IPS-15b (cell line): ENCODE measurements around the gene TAF11L2.
"Not testable (repeated sequence)": the region's sequence is repeated elsewhere in the genome, so short reads cannot be mapped to it uniquely, and the experiment has no call there.

ENCODE experiments used
- H3K27me3 ChIP-seq: one replicate; pipeline ENCODE4 v1.6.1; 2013; ENCODE audit warnings: low read length; ENCODE audit not compliant: control insufficient read depth, insufficient read depth
- H3K36me3 ChIP-seq: one replicate; pipeline ENCODE4 v1.6.1; 2013; ENCODE audit warnings: low read length; ENCODE audit not compliant: control insufficient read depth, insufficient read depth
- H3K4me1 ChIP-seq: one replicate; pipeline ENCODE4 v1.6.1; 2013; ENCODE audit warnings: mild to moderate bottlenecking, low read length; ENCODE audit not compliant: control insufficient read depth, insufficient read depth
- H3K4me3 ChIP-seq: one replicate; pipeline ENCODE4 v1.5.1; 2013; ENCODE audit warnings: low read depth, low read length
- H3K9ac ChIP-seq: one replicate; pipeline ENCODE4 v1.6.1; 2013; ENCODE audit warnings: low read depth, mild to moderate bottlenecking, low read length
- H3K9me3 ChIP-seq: one replicate; pipeline ENCODE4 v1.6.1; 2013; ENCODE audit warnings: mild to moderate bottlenecking, low read length; ENCODE audit not compliant: control insufficient read depth, insufficient read depth

The TAF11L2 gene

GRCh38 chr5:17497931-17498330 is at the start of gene TAF11L2:
Gene TAF11L2 (plus strand): TSS chr5:17498231.
- H3K36me3 ChIP-seq, H3K4me1 ChIP-seq, H3K4me3 ChIP-seq, H3K9me3 ChIP-seq, H3K27me3 ChIP-seq, H3K9ac ChIP-seq: not testable (repeated sequence)

GRCh38 chr5:17448877-17449276 is 49.2 kb upstream of the TAF11L2 start:
- H3K27me3 ChIP-seq = no peaks in the 10 kb centered on the region
- H3K9me3 ChIP-seq = no peaks in the 10 kb centered on the region
- no peak overlapping the region for H3K4me3 ChIP-seq
- no peaks in the 10 kb centered on the region for H3K36me3 ChIP-seq
- no peak overlapping the region for H3K9ac ChIP-seq
- H3K4me1 ChIP-seq = no peaks in the 10 kb centered on the region

GRCh38 chr5:17452936-17453335 is 45.1 kb upstream of the TAF11L2 start:
- Histone ChIP-seq H3K4me3 (no peak overlapping the region), H3K27me3 (no peaks in the 10 kb centered on the region), H3K4me1 (no peaks in the 10 kb centered on the region), H3K9ac (no peak overlapping the region), H3K36me3 (no peaks in the 10 kb centered on the region), H3K9me3 (no peaks in the 10 kb centered on the region)

- Histone ChIP-seq H3K36me3 (no peaks in the 10 kb centered on the region), H3K4me1 (no peaks in the 10 kb centered on the region), H3K9me3 (no peaks in the 10 kb centered on the region), H3K4me3 (no peak overlapping the region), H3K27me3 (no peaks in the 10 kb centered on the region), H3K9ac (no peak overlapping the region)
Observed at GRCh38 chr5:17455942-17456341, 42.1 kb upstream of the TAF11L2 start.

- Histone ChIP-seq H3K9me3 (no peaks in the 10 kb centered on the region), H3K4me1 (peaks cover 4% of the 10 kb centered on the region), H3K27me3 (no peaks in the 10 kb centered on the region), H3K9ac (no peak overlapping the region), H3K36me3 (no peaks in the 10 kb centered on the region), H3K4me3 (no peak overlapping the region)
Observed at GRCh38 chr5:17461793-17462192, 36.2 kb upstream of the TAF11L2 start.

GRCh38 chr5:17463653-17464052 is 34.4 kb upstream of the TAF11L2 start:
- Histone ChIP-seq H3K4me3 (no peak overlapping the region), H3K27me3 (no peaks in the 10 kb centered on the region), H3K36me3 (no peaks in the 10 kb centered on the region), H3K4me1 (peaks cover 4% of the 10 kb centered on the region), H3K9ac (no peak overlapping the region), H3K9me3 (no peaks in the 10 kb centered on the region)

GRCh38 chr5:17470064-17470463 is 28.0 kb upstream of the TAF11L2 start:
- no peak overlapping the region for H3K4me3 ChIP-seq

GRCh38 chr5:17475064-17475463 is 23.0 kb upstream of the TAF11L2 start:
- H3K9me3 ChIP-seq, H3K27me3 ChIP-seq, H3K4me1 ChIP-seq, H3K36me3 ChIP-seq, H3K4me3 ChIP-seq, H3K9ac ChIP-seq: not testable (repeated sequence)

More at GRCh38 chr5:17470064-17470463, 28.0 kb upstream of the TAF11L2 start:
- no peaks in the 10 kb centered on the region for H3K27me3 ChIP-seq
- H3K9ac ChIP-seq = no peak overlapping the region
- H3K9me3 ChIP-seq = no peaks in the 10 kb centered on the region
- no peaks in the 10 kb centered on the region for H3K36me3 ChIP-seq
- no peaks in the 10 kb centered on the region for H3K4me1 ChIP-seq

GRCh38 chr5:17477043-17477442 is 21.0 kb upstream of the TAF11L2 start:
- peaks cover 5% of the 10 kb centered on the region for H3K4me1 ChIP-seq
- H3K36me3 ChIP-seq = no peaks in the 10 kb centered on the region
- no peak overlapping the region for H3K4me3 ChIP-seq
- H3K9me3 ChIP-seq = no peaks in the 10 kb centered on the region
- H3K9ac ChIP-seq = no peak overlapping the region
- no peaks in the 10 kb centered on the region for H3K27me3 ChIP-seq

GRCh38 chr5:17477573-17478265 is 20.3 kb upstream of the TAF11L2 start:
- peaks cover 5% of the 10 kb centered on the region for H3K4me1 ChIP-seq
- H3K9me3 ChIP-seq = no peaks in the 10 kb centered on the region
- H3K4me3 ChIP-seq = no peak overlapping the region
- no peaks in the 10 kb centered on the region for H3K36me3 ChIP-seq
- H3K9ac ChIP-seq = no peak overlapping the region
- no peaks in the 10 kb centered on the region for H3K27me3 ChIP-seq

- H3K9me3 ChIP-seq = no peaks in the 10 kb centered on the region
- peaks cover 5% of the 10 kb centered on the region for H3K4me1 ChIP-seq
- no peaks in the 10 kb centered on the region for H3K27me3 ChIP-seq
- no peak overlapping the region for H3K9ac ChIP-seq
- H3K4me3 ChIP-seq = no peak overlapping the region
- no peaks in the 10 kb centered on the region for H3K36me3 ChIP-seq
Observed at GRCh38 chr5:17481378-17481777, 16.7 kb upstream of the TAF11L2 start.

GRCh38 chr5:17482790-17483189 is 15.2 kb upstream of the TAF11L2 start:
- H3K4me1 ChIP-seq = peaks cover 5% of the 10 kb centered on the region
- no peaks in the 10 kb centered on the region for H3K36me3 ChIP-seq
- no peak overlapping the region for H3K4me3 ChIP-seq
- H3K27me3 ChIP-seq = no peaks in the 10 kb centered on the region
- no peaks in the 10 kb centered on the region for H3K9me3 ChIP-seq
- no peak overlapping the region for H3K9ac ChIP-seq
